D721Med (cell line): ENCODE measurements around the gene WHRN.

Source experiments
- DNase-seq: peaks from one replicate; pipeline ENCODE4 v3.0.0; 2011; ENCODE audit warnings: low spot score; ENCODE audit not compliant: insufficient read length
- FAIRE-seq: peaks from 2 replicates; lab custom pipeline; 2011; peaks lifted over from hg19 to GRCh38; lab: Jason Lieb, UNC
- CTCF ChIP-seq: IDR thresholded peaks from 2 replicates; pipeline ENCODE4 v1.5.1; 2012; ENCODE audit warnings: mild to moderate bottlenecking, control low read depth; ENCODE audit not compliant: insufficient read depth; ENCODE audit errors: missing control alignments

Gene WHRN

GRCh38 chr9:114484854-114485443, 20.3 kb downstream of the WHRN start:
- TF ChIP-seq CTCF: no peak
- no peak for FAIRE-seq
- DNase-seq: no peak

GRCh38 chr9:114484215-114484853, 20.9 kb downstream of the WHRN start:
- FAIRE-seq (no peak), DNase-seq (no peak)
- no peak for TF ChIP-seq CTCF

GRCh38 chr9:114483499-114483898, 21.8 kb downstream of the WHRN start:
- FAIRE-seq: no peak

GRCh38 chr9:114482593-114482992, 22.7 kb downstream of the WHRN start:
- DNase-seq (no peak), FAIRE-seq (no peak)
- TF ChIP-seq CTCF: no peak

More at GRCh38 chr9:114483499-114483898, 21.8 kb downstream of the WHRN start:
- no peak for TF ChIP-seq CTCF
- no peak for DNase-seq

- FAIRE-seq: no peak
- no peak for TF ChIP-seq CTCF
- DNase-seq: no peak
These were observed 23.5 kb downstream of the WHRN start for GRCh38 chr9:114481789-114482188.

GRCh38 chr9:114480746-114481435, 24.4 kb downstream of the WHRN start:
- FAIRE-seq (no peak), DNase-seq (no peak)

More at GRCh38 chr9:114480746-114481435, 24.4 kb downstream of the WHRN start:
- TF ChIP-seq CTCF: no peak
